Measurements from ENCODE around the gene PRKN. TPM values are rescaled to one million over a fixed set of nuclear protein-coding genes. Genes with fewer than 3 reads are reported as not detected.

PRKN gene
- total RNA-seq, 4 donors from 2014 or later: 4.5 to 12.3 (median 9.0) TPM

GRCh38 chr6:161440299-161440698 is 1287.3 kb downstream of the PRKN start:
- Histone ChIP-seq H3K4me1 (peaks cover 0 to 7% (median 2%) of the 10 kb centered on the region in 4 donors), H3K36me3 (no peaks in the 10 kb centered on the region), H3K27me3 (no peaks in the 10 kb centered on the region), H3K27ac (no peak overlapping the region), H3K4me3 (no peak overlapping the region), H3K9me3 (no peaks in the 10 kb centered on the region)
- no peak for TF ChIP-seq CTCF (IDR thresholded peaks at IDR 0.05)
- no peak for TF ChIP-seq POLR2AphosphoS5 (IDR thresholded peaks at IDR 0.05)
- TF ChIP-seq EP300 (IDR thresholded peaks at IDR 0.05; ENCODE audit: low read depth): no peak
- no peak for TF ChIP-seq POLR2A (IDR thresholded peaks at IDR 0.05)
- intact Hi-C loops (cut with DNase I; ENCODE audit: low total_unique reads): no loop called here
- no peak for DNase-seq
- in situ Hi-C loops (cut with MboI; ENCODE audit: low pct_ligation_motif_present in 1 of 4, low pct_unique_long_range_greater_than_20kb in 1 of 4, low sequenced_read_pairs in 3 of 4): no loop called here
- 82% methylated on average over 4 of the region's 4 CpGs; no CpG with 5 or more reads in 1 of the 2 donors for WGBS, 2 donors (ENCODE audit: low coverage in 1 of 2)

- no peaks in the 10 kb centered on the region for H3K9me3 ChIP-seq
- no peak for DNase-seq
- in situ Hi-C loops (cut with MboI; ENCODE audit: low pct_ligation_motif_present in 1 of 4, low pct_unique_long_range_greater_than_20kb in 1 of 4, low sequenced_read_pairs in 3 of 4): no loop called here
- H3K36me3 ChIP-seq: no peaks in the 10 kb centered on the region
- intact Hi-C loops (cut with DNase I; ENCODE audit: low total_unique reads): no loop called here
- WGBS, 2 donors (ENCODE audit: low coverage in 1 of 2): 63 to 71% methylated on average over 2 to 12 of the region's 12 CpGs
- H3K4me1 ChIP-seq: peaks cover 0 to 15% (median 6%) of the 10 kb centered on the region in 4 donors
- H3K27me3 ChIP-seq: no peaks in the 10 kb centered on the region
- H3K4me3 ChIP-seq: no peak overlapping the region
- no peak for TF ChIP-seq EP300 (IDR thresholded peaks at IDR 0.05; ENCODE audit: low read depth)
- no peak for TF ChIP-seq POLR2AphosphoS5 (IDR thresholded peaks at IDR 0.05)
- TF ChIP-seq CTCF (IDR thresholded peaks at IDR 0.05): no peak
- no peak for TF ChIP-seq POLR2A (IDR thresholded peaks at IDR 0.05)
- no peak overlapping the region for H3K27ac ChIP-seq
These were observed 1288.5 kb downstream of the PRKN start for GRCh38 chr6:161439093-161439492.

- intact Hi-C loops (cut with DNase I; ENCODE audit: low total_unique reads): no loop called here
- no peaks in the 10 kb centered on the region for H3K27me3 ChIP-seq
- in situ Hi-C loops (cut with MboI; ENCODE audit: low pct_ligation_motif_present in 1 of 4, low pct_unique_long_range_greater_than_20kb in 1 of 4, low sequenced_read_pairs in 3 of 4): no loop called here
- WGBS, 2 donors (ENCODE audit: low coverage in 1 of 2): 87 to 91% methylated on average over 9 to 12 of the region's 12 CpGs
- no peak overlapping the region for H3K27ac ChIP-seq
- no peak overlapping the region for H3K4me3 ChIP-seq
- DNase-seq: no peak
- H3K9me3 ChIP-seq: no peaks in the 10 kb centered on the region
- H3K4me1 ChIP-seq: peaks cover 0 to 15% (median 6%) of the 10 kb centered on the region in 4 donors
- TF ChIP-seq POLR2A (IDR thresholded peaks at IDR 0.05) (no peak), POLR2AphosphoS5 (IDR thresholded peaks at IDR 0.05) (no peak), EP300 (IDR thresholded peaks at IDR 0.05; ENCODE audit: low read depth) (no peak), CTCF (IDR thresholded peaks at IDR 0.05) (no peak)
- H3K36me3 ChIP-seq: no peaks in the 10 kb centered on the region
These were observed 1289.0 kb downstream of the PRKN start for GRCh38 chr6:161438430-161439030.

GRCh38 chr6:161437851-161438250 is 1289.7 kb downstream of the PRKN start:
- 84 to 94% methylated on average over 3 of the region's 3 CpGs for WGBS, 2 donors (ENCODE audit: low coverage in 1 of 2)
- in situ Hi-C loops (cut with MboI; ENCODE audit: low pct_ligation_motif_present in 1 of 4, low pct_unique_long_range_greater_than_20kb in 1 of 4, low sequenced_read_pairs in 3 of 4) (no loop called here), intact Hi-C loops (cut with DNase I; ENCODE audit: low total_unique reads) (no loop called here)
- no peak overlapping the region for H3K27ac ChIP-seq
- no peak for DNase-seq
- H3K4me3 ChIP-seq: no peak overlapping the region
- peaks cover 0 to 15% (median 6%) of the 10 kb centered on the region in 4 donors for H3K4me1 ChIP-seq
- H3K27me3 ChIP-seq: no peaks in the 10 kb centered on the region
- no peaks in the 10 kb centered on the region for H3K36me3 ChIP-seq
- TF ChIP-seq POLR2A (IDR thresholded peaks at IDR 0.05): no peak
- TF ChIP-seq CTCF (IDR thresholded peaks at IDR 0.05): no peak
- no peak for TF ChIP-seq EP300 (IDR thresholded peaks at IDR 0.05; ENCODE audit: low read depth)
- TF ChIP-seq POLR2AphosphoS5 (IDR thresholded peaks at IDR 0.05): no peak
- no peaks in the 10 kb centered on the region for H3K9me3 ChIP-seq
